Mesodermal cell (in vitro differentiated cells): ENCODE data around the gene ZCCHC24.

ENCODE experiments used
- H3K27ac ChIP-seq: 2 replicates; pipeline ENCODE4 v1.7.0; 2013; ENCODE audit warnings: mild to moderate bottlenecking, low read depth, low read length, moderate library complexity; ENCODE audit not compliant: severe bottlenecking
- H3K36me3 ChIP-seq: 2 replicates; pipeline ENCODE4 v1.7.1; 2013; ENCODE audit warnings: mild to moderate bottlenecking, low read length, moderate library complexity; ENCODE audit not compliant: control insufficient read depth, insufficient read depth
- H3K4me1 ChIP-seq: one replicate; pipeline ENCODE4 v1.7.1; 2013; ENCODE audit warnings: mild to moderate bottlenecking, low read length; ENCODE audit not compliant: insufficient read depth, control insufficient read depth, poor library complexity, severe bottlenecking
- H3K4me3 ChIP-seq: 2 replicates; pipeline ENCODE4 v1.7.0; 2013; ENCODE audit warnings: low read length, control low read depth, mild to moderate bottlenecking; ENCODE audit not compliant: insufficient read depth, poor library complexity, severe bottlenecking; ENCODE audit errors: extremely low read depth
- H3K9me3 ChIP-seq: 2 replicates; pipeline ENCODE4 v1.7.1; 2013; ENCODE audit warnings: mild to moderate bottlenecking, low read length, moderate library complexity; ENCODE audit not compliant: control insufficient read depth
- WGBS, 2 experiments: methylation state at CpG; one replicate each; pipeline ENCODE4 v1.1.5; 2013; ENCODE audit warnings: missing lambda C conversion rate in 2 of 2; ENCODE audit not compliant: insufficient coverage in 2 of 2; 5-methylcytosine and 5-hydroxymethylcytosine counted together

Gene ZCCHC24

DNA sequence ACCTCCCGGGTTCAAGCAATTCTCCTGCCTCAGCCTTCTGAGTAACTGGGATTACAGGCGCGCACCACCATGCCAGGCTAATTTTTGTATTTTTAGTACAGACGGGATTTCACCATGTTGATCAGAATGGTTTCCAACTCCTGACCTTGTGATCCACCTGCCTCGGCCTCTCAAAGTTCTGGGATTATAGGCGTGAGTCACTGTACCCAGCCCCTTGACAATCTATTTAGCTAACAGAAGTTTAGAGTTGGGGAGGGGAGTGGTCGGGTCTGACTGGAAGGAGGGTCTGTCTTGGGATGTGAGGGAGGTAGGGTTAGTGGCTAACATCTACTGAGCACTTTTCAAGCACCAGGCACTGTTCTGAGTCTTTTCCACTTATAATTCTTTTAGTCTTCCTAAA, 27.0 kb upstream of the ZCCHC24 start:
- no peak overlapping the region for H3K27ac ChIP-seq

DNA sequence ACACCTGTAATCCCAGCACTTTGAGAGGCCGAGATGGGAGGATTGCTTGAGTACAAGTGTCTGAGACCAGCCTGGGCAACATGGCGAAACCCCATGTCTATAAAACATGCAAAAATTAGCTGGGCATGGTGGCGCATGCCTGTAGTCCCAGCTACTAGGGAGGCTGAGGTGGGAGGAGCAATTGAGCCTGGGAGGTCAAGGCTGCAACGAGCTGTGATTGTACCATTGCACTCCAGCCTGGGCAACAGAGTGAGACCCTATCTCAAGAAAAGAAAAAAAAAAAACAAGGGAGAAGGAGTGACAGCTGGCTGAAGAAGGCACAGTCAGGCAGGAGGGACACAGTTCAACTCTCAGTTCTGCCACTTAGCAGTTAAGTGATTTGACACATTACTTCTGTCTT, 26.4 kb upstream of the ZCCHC24 start:
- 87 to 100% methylated on average over 2 to 4 of the region's 4 CpGs for WGBS, 2 experiments
- Histone ChIP-seq H3K9me3 (no peaks in the 10 kb centered on the region), H3K27ac (no peak overlapping the region), H3K36me3 (no peaks in the 10 kb centered on the region), H3K4me1 (no peaks in the 10 kb centered on the region), H3K4me3 (no peak overlapping the region)

More for the DNA sequence above, 27.0 kb upstream of the ZCCHC24 start:
- H3K9me3 ChIP-seq = no peaks in the 10 kb centered on the region
- no peaks in the 10 kb centered on the region for H3K4me1 ChIP-seq
- no peaks in the 10 kb centered on the region for H3K36me3 ChIP-seq
- no peak overlapping the region for H3K4me3 ChIP-seq
- 85 to 95% methylated on average over 6 of the region's 7 CpGs for WGBS, 2 experiments

DNA sequence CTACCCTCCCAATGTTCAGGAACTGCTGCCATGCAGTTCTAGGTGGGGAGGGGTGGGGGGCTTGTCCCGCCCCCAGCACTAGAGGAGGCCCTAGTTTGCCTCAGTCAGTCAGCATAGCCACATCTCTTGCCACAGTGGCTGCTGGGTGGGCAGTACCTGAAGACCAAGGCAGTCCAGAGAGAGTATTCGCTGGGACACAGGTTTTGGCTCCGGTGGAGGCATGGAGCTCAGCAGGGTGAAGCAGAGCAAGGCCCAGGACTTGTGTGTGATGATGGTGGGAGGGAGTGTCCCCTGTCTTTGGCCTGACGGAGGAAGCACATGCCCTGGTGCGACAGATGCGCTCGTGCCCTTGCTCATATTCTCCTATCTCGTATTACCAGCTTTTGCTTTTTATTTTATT, 24.7 kb upstream of the ZCCHC24 start:
- H3K4me1 ChIP-seq = no peaks in the 10 kb centered on the region
- WGBS, 2 experiments = 81 to 94% methylated on average over 2 to 5 of the region's 8 CpGs
- no peak overlapping the region for H3K27ac ChIP-seq
- no peaks in the 10 kb centered on the region for H3K36me3 ChIP-seq
- no peaks in the 10 kb centered on the region for H3K9me3 ChIP-seq
- no peak overlapping the region for H3K4me3 ChIP-seq

DNA sequence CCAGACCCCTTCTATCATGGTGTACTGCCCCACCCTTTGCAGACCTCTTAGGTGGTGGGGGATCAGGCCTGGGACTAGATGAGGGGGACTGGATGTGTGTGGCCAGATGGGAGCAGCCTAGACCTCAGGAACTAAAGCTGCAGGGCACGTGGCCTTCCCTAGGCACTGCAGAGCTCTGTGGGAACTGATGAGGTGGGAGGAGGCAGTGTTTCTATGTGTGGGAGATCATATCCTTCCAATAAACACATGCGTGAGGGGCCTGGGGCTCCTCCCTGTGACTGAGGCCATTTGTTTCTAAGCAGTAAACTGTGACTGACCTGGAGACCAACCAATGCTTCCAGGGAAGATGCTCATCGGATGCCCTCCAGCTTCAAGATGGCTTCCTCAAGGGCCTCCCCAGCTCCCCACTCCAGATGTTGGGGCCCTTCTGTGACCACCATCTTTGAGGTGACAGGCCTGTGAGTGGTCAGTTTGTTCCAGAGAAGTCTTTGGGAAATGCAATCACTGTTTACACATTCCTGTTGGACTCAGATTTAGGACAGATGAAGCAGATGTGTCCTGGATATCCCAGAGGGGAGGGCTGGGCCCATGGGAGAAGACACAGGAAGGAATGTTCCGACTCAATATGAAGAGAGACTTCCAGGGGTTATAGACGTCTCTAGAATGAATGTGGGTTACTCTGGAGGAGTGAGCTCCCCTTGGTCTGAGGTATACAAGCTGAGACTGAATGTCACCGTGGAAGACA, 23.6 kb upstream of the ZCCHC24 start:
- H3K36me3 ChIP-seq = no peaks in the 10 kb centered on the region
- no peak overlapping the region for H3K27ac ChIP-seq
- H3K9me3 ChIP-seq = no peaks in the 10 kb centered on the region
- 82 to 95% methylated on average over 4 to 5 of the region's 6 CpGs for WGBS, 2 experiments
- H3K4me3 ChIP-seq = no peak overlapping the region
- no peaks in the 10 kb centered on the region for H3K4me1 ChIP-seq

DNA sequence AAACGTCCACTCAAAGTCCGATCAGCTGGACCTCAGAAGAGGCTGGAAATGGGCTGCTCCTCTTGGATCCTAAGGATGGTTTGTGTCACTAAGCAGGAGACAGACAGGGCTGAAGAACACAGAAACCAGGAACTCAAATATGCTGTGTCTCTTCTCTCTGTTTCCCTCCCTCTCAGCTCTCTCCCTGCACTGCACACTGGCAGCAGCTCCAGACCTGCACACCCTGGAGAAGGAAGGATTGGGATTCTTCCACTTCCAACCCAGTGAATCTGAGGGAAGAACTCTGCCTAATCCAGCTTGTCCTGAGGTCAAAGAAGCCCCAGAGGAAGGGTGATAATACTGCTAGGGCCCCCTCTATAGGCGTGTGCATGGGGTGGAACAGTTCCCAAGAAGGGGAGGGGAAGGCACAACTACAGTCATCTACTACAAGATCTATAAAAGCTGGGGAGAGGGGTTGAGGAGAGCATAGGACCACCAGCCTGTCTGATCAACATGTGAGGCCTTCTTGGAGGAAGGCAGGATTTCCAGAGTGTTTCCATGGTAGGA, 22.7 kb upstream of the ZCCHC24 start:
- H3K27ac ChIP-seq = no peak overlapping the region
- WGBS, 2 experiments = 83 to 91% methylated on average over 2 of the region's 3 CpGs
- H3K4me3 ChIP-seq = no peak overlapping the region

DNA sequence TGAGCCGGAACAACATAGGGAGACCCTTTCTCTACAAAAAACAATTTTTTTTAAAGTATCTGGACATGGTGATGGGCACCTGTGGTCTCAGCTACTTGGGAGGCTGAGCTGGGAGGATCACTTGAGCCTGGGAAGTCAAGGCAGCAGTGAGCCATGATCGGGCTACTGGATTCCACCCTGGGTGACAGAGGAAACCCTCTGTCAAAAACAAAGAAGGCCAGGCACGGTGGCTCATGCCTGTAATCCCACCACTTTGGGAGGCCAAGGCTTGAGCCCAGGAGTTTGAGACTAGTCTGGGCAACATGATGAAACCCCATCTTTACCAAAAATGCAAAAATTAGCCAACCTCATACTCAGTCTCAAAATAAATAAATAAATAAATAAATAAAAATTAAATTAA, 19.9 kb upstream of the ZCCHC24 start:
- Histone ChIP-seq H3K27ac (no peak overlapping the region), H3K4me1 (no peaks in the 10 kb centered on the region), H3K9me3 (no peaks in the 10 kb centered on the region), H3K36me3 (no peaks in the 10 kb centered on the region), H3K4me3 (no peak overlapping the region)
- WGBS, 2 experiments = 100% methylated on average over 2 of the region's 3 CpGs; no CpG with 5 or more reads in 1 of the 2 experiments

More for the DNA sequence above, 22.7 kb upstream of the ZCCHC24 start:
- H3K9me3 ChIP-seq = no peaks in the 10 kb centered on the region
- H3K36me3 ChIP-seq = no peaks in the 10 kb centered on the region
- no peaks in the 10 kb centered on the region for H3K4me1 ChIP-seq

DNA sequence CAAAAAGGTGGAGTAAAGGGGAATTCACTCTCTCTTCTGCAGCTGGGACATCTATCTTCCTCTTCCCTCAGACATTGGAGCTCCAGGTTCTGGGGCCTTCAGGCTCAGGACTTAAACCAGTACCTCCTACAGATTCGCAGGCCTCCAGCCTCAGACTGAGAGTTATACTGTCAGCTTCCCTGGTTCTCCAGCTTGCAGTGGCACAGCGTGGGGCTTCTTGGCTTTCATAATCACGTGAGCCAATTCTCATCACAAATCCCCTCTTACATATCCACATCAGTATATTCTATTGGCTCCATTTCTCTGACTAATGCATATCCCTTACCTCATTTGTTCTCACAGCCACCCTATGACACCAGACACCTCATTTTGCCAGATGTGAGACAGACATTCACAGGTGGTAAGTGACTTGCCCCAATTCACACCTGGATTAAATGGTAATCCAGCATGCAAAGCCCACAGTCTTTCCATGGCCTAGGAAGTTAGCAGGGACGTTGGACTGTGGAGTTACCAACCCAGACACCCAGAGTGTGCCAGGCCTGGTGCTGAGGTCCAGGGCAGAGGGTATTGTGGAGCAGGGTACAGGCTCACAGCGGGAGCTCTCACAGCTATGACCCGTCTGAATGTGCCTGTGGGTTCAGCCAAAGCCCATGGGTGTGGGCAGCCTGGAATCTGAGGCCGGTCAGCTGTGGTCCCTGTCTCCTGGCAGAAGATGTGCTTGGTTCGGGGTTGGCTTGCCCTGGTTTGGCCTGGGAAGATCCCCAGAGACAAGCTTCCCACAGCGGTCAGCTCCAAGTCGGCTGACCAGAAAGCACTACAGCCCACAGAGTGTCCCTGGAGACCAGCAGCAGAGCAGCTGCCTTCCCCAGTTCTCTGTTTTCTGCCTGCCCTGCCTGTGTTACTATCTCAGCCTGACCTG, 18.4 kb upstream of the ZCCHC24 start:
- Histone ChIP-seq H3K9me3 (no peaks in the 10 kb centered on the region), H3K4me3 (no peak overlapping the region), H3K36me3 (no peaks in the 10 kb centered on the region), H3K4me1 (no peaks in the 10 kb centered on the region), H3K27ac (no peak overlapping the region)
- WGBS, 2 experiments = 89 to 95% methylated on average over 10 of the region's 10 CpGs

DNA sequence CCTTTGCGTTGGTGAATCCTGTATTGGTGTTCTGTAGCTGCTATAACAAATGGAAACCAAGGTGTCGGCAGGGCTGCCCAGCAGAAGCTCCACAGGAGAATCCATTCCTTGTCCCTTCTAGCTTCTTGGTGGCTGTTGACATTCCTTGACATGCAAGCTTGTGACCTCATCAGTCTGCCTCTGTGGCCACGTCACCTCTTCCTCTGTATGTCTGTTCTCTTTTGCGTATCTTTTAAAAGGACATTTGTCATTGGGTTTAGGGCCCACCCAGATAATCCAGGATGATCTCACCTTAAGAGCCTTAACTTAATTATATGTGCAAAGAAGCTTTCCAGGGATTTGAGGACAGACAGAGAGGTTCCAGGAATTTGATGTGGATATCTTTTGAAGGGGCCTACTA, 15.3 kb upstream of the ZCCHC24 start:
- H3K4me3 ChIP-seq = no peak overlapping the region
- 96 to 100% methylated on average over 3 of the region's 4 CpGs for WGBS, 2 experiments

DNA sequence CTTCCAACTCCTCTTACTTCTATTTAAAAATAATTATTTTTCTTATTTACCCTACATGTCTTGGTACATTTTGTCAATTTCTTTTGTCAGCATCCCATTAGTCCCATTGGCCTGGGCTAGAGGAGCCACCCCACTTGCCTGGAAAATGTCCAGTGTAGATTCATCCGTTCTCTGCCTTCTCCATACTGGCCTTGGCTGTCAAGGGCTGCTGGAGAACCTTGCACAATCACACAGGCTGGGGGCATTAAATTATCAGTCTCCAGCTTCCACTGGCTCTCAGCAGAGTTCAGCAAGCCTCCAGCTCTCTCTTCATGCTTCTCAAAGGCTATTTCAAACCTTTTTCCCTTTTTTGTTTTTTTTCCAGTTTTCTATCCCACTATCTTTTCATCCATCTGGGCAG, 13.8 kb upstream of the ZCCHC24 start:
- H3K4me3 ChIP-seq = no peak overlapping the region

More for the DNA sequence above, 15.3 kb upstream of the ZCCHC24 start:
- no peaks in the 10 kb centered on the region for H3K36me3 ChIP-seq
- H3K27ac ChIP-seq = no peak overlapping the region
- no peaks in the 10 kb centered on the region for H3K9me3 ChIP-seq
- no peaks in the 10 kb centered on the region for H3K4me1 ChIP-seq

DNA sequence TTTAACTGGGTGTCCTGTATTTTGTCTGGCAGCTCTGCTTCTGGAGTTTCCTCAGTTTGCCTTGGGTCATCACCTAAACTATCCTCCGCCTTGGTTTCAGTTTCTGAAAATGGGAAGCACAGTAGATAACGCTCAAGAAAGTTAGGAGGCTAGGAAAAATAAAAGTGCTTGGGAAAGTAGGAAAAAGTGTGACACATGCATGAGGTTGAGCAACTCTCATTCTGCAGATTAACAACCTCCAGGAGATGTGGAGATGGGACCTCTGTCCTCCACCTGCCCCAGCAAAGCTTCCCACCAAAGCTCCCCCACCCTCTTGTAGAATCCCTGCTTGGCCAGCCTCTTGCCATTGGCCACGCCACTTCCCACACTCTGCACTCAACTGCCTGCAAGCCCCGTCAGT, 13.1 kb upstream of the ZCCHC24 start:
- H3K36me3 ChIP-seq = no peaks in the 10 kb centered on the region
- no peaks in the 10 kb centered on the region for H3K9me3 ChIP-seq
- H3K4me3 ChIP-seq = no peak overlapping the region
- H3K27ac ChIP-seq = no peak overlapping the region
- 92 to 96% methylated on average over 2 to 4 of the region's 4 CpGs for WGBS, 2 experiments
- no peaks in the 10 kb centered on the region for H3K4me1 ChIP-seq

More for the DNA sequence above, 13.8 kb upstream of the ZCCHC24 start:
- H3K9me3 ChIP-seq = no peaks in the 10 kb centered on the region
- H3K27ac ChIP-seq = no peak overlapping the region
- H3K4me1 ChIP-seq = no peaks in the 10 kb centered on the region
- WGBS, 2 experiments = 88 to 100% methylated on average over 1 of the region's 1 CpG
- no peaks in the 10 kb centered on the region for H3K36me3 ChIP-seq
